HEK293T (cell line): ENCODE measurements around the gene ZSCAN22.

Experiments used
- ARNT ChIP-seq: fragments of 450-650 bp; IDR thresholded peaks from 2 replicates; pipeline ENCODE4 v1.6.1; 2017; ENCODE audit warnings: mild to moderate bottlenecking
- BHLHE40 ChIP-seq: fragments of 450-650 bp; IDR thresholded peaks from 2 replicates; pipeline ENCODE4 v1.6.1; 2016; ENCODE audit warnings: mild to moderate bottlenecking, moderate library complexity, borderline replicate concordance
- FOXA1 ChIP-seq: fragments of 450-650 bp; IDR thresholded peaks from 2 replicates; pipeline ENCODE4 v1.6.1; 2016; ENCODE audit warnings: mild to moderate bottlenecking
- FOXK2 ChIP-seq: fragments of 450-650 bp; IDR thresholded peaks from 2 replicates; pipeline ENCODE4 v1.6.1; 2016; ENCODE audit warnings: mild to moderate bottlenecking
- LEF1 ChIP-seq: fragments of 450-650 bp; IDR thresholded peaks from 2 replicates; pipeline ENCODE4 v1.6.1; 2017; ENCODE audit warnings: mild to moderate bottlenecking, borderline replicate concordance
- SUZ12 ChIP-seq: fragments of 450-650 bp; IDR thresholded peaks from 2 replicates; pipeline ENCODE4 v1.6.1; 2016; ENCODE audit warnings: mild to moderate bottlenecking

DNA sequence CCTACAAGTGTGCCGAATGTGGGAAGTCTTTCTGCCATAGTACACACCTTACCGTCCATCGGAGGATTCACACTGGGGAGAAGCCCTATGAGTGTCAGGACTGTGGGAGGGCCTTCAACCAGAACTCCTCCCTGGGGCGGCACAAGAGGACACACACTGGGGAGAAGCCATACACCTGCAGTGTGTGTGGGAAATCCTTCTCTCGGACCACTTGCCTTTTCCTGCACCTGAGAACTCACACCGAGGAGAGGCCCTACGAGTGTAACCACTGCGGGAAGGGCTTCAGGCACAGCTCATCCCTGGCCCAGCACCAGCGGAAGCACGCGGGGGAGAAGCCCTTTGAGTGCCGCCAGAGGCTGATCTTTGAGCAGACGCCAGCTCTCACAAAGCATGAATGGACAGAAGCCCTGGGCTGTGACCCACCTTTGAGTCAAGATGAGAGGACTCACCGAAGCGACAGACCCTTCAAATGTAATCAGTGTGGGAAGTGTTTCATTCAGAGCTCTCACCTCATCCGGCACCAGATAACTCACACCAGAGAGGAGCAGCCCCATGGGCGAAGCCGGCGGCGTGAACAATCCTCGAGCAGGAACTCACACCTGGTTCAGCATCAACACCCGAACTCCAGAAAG, 31.9 kb upstream of the ZSCAN22 start:
- TF ChIP-seq LEF1 (no peak), FOXK2 (no peak), SUZ12 (no peak), FOXA1 (no peak), BHLHE40 (no peak), ARNT (no peak)
